Fibroblast of the aortic adventitia (primary cell): ENCODE results near the gene SPNS3. TPM values are rescaled to one million over a fixed set of nuclear protein-coding genes. Genes with fewer than 3 reads are reported as not detected.

Experiments used
- DNase-seq: peaks from one replicate; pipeline ENCODE4 v3.0.0-alpha.2; 2010; ENCODE audit warnings: low read depth
- H3K4me3 ChIP-seq: 2 replicates; pipeline ENCODE4 v1.5.1; 2011; ENCODE audit warnings: low read depth, mild to moderate bottlenecking, control low read depth, low read length, moderate library complexity
- total RNA-seq: library from RNA; depleted of rRNA; stranded (reverse); fragments of >200 nt; gene quantifications from 2 replicates; pipeline ENCODE4 v1.2.3, GENCODE V29; 2012; ENCODE audit warnings: low replicate concordance
- TF ChIP-seq, protein P1 (sequence below): IDR thresholded peaks from 2 replicates; pipeline ENCODE4 v1.5.1; 2011; ENCODE audit warnings: mild to moderate bottlenecking, low read length, control low read depth, inconsistent platforms; ENCODE audit not compliant: insufficient read depth

SPNS3 gene
- total RNA-seq, 1 donor = not detected

DNA sequence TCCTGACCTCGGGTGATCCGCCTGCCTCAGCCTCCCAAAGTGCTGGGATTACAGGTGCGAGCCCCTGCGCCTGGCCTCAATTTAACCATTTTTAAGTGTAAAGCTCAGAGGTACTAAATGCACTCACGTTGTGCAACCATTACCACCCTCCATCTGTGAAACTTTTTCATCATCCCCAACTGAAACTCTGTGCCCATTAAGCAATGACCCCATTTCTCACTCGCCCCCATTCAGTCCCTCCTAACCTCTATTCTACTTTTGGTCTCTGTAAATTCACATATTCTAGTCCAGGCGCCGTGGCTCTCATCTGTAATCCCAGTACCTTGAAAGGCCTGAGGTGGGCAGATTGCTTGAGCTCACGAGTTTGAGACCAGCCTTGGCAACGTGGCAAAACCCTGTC is 8.3 kb upstream of the SPNS3 start:
- TF ChIP-seq, protein P1, sequence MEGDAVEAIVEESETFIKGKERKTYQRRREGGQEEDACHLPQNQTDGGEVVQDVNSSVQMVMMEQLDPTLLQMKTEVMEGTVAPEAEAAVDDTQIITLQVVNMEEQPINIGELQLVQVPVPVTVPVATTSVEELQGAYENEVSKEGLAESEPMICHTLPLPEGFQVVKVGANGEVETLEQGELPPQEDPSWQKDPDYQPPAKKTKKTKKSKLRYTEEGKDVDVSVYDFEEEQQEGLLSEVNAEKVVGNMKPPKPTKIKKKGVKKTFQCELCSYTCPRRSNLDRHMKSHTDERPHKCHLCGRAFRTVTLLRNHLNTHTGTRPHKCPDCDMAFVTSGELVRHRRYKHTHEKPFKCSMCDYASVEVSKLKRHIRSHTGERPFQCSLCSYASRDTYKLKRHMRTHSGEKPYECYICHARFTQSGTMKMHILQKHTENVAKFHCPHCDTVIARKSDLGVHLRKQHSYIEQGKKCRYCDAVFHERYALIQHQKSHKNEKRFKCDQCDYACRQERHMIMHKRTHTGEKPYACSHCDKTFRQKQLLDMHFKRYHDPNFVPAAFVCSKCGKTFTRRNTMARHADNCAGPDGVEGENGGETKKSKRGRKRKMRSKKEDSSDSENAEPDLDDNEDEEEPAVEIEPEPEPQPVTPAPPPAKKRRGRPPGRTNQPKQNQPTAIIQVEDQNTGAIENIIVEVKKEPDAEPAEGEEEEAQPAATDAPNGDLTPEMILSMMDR = no peak
- no peak for DNase-seq
- H3K4me3 ChIP-seq = no peak overlapping the region

DNA sequence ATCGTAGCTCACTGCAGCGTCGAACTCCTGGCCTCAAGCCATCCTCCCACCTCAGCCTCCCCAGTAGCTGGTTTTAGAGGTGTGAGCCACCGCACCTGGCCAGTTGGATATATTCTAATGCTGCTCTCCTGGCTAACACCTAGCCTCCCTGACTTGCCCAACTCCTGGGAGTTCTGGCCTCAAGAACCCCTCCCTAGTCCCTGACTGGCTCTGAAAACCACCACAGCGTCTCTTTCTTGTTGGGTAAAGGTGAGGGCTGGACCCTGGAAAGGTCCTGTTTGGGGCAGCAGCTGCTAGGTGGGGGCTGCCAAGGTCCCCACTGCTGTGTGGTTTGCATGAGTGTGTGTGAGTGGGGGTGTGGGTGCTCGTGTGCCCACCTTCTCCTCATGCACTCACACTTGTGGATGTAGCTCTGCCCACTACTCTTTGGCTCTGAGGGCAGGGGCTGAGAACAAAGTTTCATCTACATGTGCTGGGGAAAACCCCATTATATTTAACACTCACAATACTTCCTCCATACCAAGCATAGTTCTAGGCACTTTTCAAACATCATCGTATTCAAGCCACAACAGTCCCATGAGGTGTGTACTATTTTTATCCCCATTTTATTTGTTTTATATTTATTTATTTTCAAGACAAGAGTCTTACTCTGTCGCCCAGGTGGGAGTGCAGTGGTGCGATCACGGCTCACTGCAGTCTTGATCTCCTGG is 7.1 kb upstream of the SPNS3 start:
- DNase-seq = no peak
- TF ChIP-seq, protein P1 = no peak
- no peak overlapping the region for H3K4me3 ChIP-seq

DNA sequence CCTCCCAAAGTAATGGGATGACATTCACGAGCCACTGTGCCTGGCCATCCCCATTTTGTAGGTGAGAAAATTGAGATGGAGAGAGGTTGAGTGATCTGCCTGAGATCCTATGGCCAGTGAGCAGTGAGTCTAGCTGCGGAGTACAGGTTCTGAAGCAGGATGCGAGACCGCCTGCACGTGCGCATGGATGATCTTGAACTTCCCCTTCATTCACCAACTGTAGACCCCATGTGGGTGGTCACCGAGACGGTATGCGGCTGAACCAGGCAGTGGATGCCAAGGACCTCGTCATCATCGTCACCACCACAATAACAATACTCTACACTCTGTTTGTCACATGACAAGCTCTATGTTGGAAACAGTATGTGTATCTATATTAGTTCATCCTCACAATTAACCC is 6.2 kb upstream of the SPNS3 start:
- no peak for DNase-seq
- H3K4me3 ChIP-seq = no peak overlapping the region
- TF ChIP-seq, protein P1 = no peak

DNA sequence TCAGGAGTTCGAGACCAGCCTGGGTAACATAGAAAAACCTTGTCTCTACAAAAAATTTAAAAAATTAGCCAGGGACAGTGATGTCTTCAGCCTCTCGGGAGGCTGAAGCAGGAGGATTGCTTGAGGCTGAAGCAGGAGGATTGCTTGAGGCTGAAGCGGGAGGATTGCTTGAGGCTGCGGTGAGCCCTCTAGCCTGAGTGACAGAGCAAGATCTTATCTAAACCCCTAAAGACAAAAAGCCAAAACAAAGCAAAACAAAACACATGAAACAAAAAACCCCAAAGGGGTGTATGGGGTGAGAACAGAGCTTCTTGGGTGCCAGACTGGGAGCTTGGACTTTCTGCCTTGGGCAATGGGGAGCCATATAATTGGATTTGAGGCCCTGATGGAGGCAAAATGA is 2.6 kb downstream of the SPNS3 start:
- no peak for DNase-seq
- no peak overlapping the region for H3K4me3 ChIP-seq
- TF ChIP-seq, protein P1 = no peak

DNA sequence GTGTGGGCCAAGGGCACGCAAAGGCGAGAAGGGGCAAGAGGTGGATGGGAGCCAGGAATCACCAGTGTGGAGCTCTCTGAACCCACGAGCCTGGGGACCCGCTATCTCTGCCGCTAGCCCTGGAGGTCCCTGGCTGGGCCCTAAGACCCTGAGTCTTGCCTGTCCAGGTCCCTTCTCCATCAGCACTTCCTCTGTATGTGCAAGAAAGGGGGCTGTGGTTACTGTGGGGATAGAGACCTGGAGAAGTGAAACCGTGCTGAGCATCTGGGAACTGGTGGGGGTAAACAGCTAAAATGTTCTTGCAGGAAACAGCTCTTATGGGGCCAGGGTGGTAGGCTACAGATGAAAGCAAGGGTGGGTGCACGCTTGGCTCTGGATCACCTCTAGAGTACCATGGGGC is 3.1 kb downstream of the SPNS3 start:
- H3K4me3 ChIP-seq = no peak overlapping the region
- TF ChIP-seq, protein P1 = no peak
- no peak for DNase-seq

DNA sequence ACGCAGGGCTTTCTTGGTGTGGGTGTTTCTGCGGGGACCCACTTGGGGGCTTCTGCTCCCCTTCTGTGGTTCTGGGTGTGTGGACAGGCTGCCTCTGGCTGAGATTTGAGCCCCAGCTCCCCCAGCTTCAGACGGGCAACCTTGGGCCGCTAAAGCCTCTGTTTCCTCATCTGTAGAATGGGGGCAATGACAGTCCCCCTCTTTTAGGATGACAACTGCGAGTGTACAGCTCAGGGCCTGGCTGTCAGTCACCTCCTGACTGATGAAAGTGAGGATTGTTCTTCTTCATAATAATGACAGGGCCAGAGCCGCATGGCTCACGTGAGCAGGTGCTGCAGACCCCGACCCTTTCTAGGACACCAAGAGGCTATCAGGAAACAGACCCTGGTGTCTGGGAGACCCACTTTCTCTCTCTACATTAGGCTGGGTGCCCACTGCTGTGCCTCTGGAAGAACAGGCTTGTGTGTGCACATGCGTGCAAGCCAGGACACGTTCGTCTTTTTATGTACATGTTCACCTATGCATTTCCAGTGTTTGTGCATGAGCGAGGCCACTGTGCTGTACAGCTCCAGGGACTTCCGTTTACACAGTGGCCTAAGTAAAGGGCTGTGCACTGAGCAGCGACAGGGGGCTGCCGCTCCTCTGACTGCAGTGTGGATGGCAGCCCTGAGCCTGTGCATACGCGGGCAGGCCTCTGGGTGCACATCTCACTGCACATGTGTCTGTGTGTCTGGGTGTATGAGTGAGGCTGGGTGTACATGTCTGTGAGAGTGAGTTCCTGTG is 4.6 kb downstream of the SPNS3 start:
- DNase-seq = no peak
- TF ChIP-seq, protein P1 = no peak
- H3K4me3 ChIP-seq = no peak overlapping the region
